GM21825 (cell line): ENCODE measurements around the gene SLCO4A1.

Source experiments
- ATAC-seq: cut with Tn5 transposase; IDR thresholded peaks from one replicate; pipeline ENCODE4 v1.9.1; 2021; ENCODE audit warnings: mild to moderate bottlenecking, moderate library complexity; ENCODE audit not compliant: unreplicated experiment

SLCO4A1 gene

GRCh38 chr20:62642051-62642665 lies at the start of gene SLCO4A1:
TSS of gene SLCO4A1 (plus strand) at chr20:62642503. CDS start at chr20:62656455, 13,952 bp downstream.
- ATAC-seq: peak; percentile 63

GRCh38 chr20:62592506-62593177 lies 49.7 kb upstream of the SLCO4A1 start:
- no peak for ATAC-seq

- no peak for ATAC-seq
Observed at GRCh38 chr20:62593616-62594015, 48.7 kb upstream of the SLCO4A1 start.

GRCh38 chr20:62595069-62595468 lies 47.2 kb upstream of the SLCO4A1 start:
- no peak for ATAC-seq

GRCh38 chr20:62595491-62595890 lies 46.8 kb upstream of the SLCO4A1 start:
- ATAC-seq: no peak

GRCh38 chr20:62596486-62596885 lies 45.8 kb upstream of the SLCO4A1 start:
- no peak for ATAC-seq

GRCh38 chr20:62596921-62597320 lies 45.4 kb upstream of the SLCO4A1 start:
- no peak for ATAC-seq

GRCh38 chr20:62597416-62598115 lies 44.7 kb upstream of the SLCO4A1 start:
- ATAC-seq: no peak

- ATAC-seq: no peak
Observed at GRCh38 chr20:62598761-62599194, 43.5 kb upstream of the SLCO4A1 start.

GRCh38 chr20:62599216-62600110 lies 42.8 kb upstream of the SLCO4A1 start:
- no peak for ATAC-seq

GRCh38 chr20:62601172-62601571 lies 41.1 kb upstream of the SLCO4A1 start:
- no peak for ATAC-seq

GRCh38 chr20:62601714-62602113 lies 40.6 kb upstream of the SLCO4A1 start:
- no peak for ATAC-seq

- ATAC-seq: peak; percentile 8
Observed at GRCh38 chr20:62602550-62602949, 39.8 kb upstream of the SLCO4A1 start.

- ATAC-seq: peak; percentile 37
Observed at GRCh38 chr20:62603021-62603906, 39.0 kb upstream of the SLCO4A1 start.

GRCh38 chr20:62603907-62604785 lies 38.2 kb upstream of the SLCO4A1 start:
- no peak for ATAC-seq

GRCh38 chr20:62604796-62605195 lies 37.5 kb upstream of the SLCO4A1 start:
- ATAC-seq: no peak

GRCh38 chr20:62605236-62605943 lies 36.9 kb upstream of the SLCO4A1 start:
- no peak for ATAC-seq

- no peak for ATAC-seq
Observed at GRCh38 chr20:62606016-62606415, 36.3 kb upstream of the SLCO4A1 start.
